Loucy (cell line): Measurements from ENCODE around the gene ARF4.

Source experiments
- EZH2phosphoT487 ChIP-seq: fragments of 200-600 bp; IDR thresholded peaks from 2 replicates; pipeline ENCODE4 v1.6.1; 2018; ENCODE audit warnings: antibody characterized with exemption, mild to moderate bottlenecking, moderate library complexity, borderline replicate concordance
- TF ChIP-seq, protein P1 (sequence below): fragments of 200-600 bp; sonication (generic); conservative IDR thresholded peaks from 2 replicates; pipeline ENCODE4 v1.5.1; 2014; ENCODE audit warnings: mild to moderate bottlenecking, antibody characterized with exemption, low read length

DNA sequence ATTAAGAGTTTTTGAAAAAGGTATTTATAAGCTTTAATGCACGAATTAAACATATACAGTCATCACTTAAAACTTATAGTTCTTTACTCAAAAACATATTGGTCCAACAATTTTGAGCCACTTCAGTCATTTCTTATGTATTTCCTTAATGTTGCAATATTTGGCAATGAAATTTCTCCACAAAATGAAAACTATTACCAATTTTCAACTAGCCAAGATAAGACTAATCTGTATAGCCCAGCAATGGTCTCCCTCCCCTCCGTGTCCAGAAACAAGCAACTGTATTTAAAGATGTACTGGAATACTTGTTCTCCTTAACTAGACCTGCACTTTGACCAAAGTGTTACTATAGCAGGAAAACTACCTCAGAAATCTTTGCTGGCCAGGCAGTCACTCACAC is 9.2 kb downstream of the ARF4 start:
- TF ChIP-seq, protein P1, sequence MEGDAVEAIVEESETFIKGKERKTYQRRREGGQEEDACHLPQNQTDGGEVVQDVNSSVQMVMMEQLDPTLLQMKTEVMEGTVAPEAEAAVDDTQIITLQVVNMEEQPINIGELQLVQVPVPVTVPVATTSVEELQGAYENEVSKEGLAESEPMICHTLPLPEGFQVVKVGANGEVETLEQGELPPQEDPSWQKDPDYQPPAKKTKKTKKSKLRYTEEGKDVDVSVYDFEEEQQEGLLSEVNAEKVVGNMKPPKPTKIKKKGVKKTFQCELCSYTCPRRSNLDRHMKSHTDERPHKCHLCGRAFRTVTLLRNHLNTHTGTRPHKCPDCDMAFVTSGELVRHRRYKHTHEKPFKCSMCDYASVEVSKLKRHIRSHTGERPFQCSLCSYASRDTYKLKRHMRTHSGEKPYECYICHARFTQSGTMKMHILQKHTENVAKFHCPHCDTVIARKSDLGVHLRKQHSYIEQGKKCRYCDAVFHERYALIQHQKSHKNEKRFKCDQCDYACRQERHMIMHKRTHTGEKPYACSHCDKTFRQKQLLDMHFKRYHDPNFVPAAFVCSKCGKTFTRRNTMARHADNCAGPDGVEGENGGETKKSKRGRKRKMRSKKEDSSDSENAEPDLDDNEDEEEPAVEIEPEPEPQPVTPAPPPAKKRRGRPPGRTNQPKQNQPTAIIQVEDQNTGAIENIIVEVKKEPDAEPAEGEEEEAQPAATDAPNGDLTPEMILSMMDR: no peak
- TF ChIP-seq EZH2phosphoT487: no peak
